ENCODE data around the gene ORC3.

DNA sequence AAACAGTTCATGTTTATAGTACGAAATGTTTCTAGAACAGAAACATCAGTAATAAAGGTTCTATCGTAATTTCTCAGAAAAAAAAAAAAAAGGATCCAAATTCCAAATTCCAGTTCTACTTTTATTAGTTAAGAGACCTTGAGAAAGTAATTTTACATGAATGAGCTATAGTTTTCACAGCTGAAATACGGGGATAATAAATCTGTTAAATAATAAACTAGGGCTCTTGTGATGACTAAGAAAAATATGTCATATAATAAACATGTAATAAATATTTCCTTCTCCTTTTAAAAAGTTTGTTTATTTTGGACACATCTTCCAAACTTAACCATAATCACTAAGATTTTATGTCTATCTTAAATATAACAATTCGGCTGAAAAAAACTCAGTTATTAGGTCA is 17.9 kb upstream of the ORC3 start:
- TF ChIP-seq, protein P1, sequence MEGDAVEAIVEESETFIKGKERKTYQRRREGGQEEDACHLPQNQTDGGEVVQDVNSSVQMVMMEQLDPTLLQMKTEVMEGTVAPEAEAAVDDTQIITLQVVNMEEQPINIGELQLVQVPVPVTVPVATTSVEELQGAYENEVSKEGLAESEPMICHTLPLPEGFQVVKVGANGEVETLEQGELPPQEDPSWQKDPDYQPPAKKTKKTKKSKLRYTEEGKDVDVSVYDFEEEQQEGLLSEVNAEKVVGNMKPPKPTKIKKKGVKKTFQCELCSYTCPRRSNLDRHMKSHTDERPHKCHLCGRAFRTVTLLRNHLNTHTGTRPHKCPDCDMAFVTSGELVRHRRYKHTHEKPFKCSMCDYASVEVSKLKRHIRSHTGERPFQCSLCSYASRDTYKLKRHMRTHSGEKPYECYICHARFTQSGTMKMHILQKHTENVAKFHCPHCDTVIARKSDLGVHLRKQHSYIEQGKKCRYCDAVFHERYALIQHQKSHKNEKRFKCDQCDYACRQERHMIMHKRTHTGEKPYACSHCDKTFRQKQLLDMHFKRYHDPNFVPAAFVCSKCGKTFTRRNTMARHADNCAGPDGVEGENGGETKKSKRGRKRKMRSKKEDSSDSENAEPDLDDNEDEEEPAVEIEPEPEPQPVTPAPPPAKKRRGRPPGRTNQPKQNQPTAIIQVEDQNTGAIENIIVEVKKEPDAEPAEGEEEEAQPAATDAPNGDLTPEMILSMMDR (IDR thresholded peaks at IDR 0.05) = no peak
- TF ChIP-seq POLR2A (IDR thresholded peaks at IDR 0.05) = no peak

Measured in body of pancreas (tissue), 4 donors.